Left renal pelvis (tissue), 4 donors: ENCODE results near the gene SH3BP2. TPM values are rescaled to one million over a fixed set of nuclear protein-coding genes. Genes with fewer than 3 reads are reported as not detected.
A peak's percentile ranks its signal among the peaks of the same experiment; 100 is the strongest.

Source experiments
- DNase-seq, 4 donors: peaks; one replicate each; pipeline ENCODE4 v3.0.0-alpha.2; 2013; ENCODE audit warnings: low read depth in 4 of 4, low spot score in 3 of 4
- polyA plus RNA-seq, 4 donors: library from polyadenylated mRNA; unstranded; fragments of 120-200 nt; gene quantifications; one replicate each; pipeline ENCODE4 v1.2.1, GENCODE V29; 2013; ENCODE audit not compliant: insufficient read length in 4 of 4

Gene SH3BP2
- polyA plus RNA-seq, 4 donors, result 27.5 to 52.0 (median 30.7) TPM

DNA sequence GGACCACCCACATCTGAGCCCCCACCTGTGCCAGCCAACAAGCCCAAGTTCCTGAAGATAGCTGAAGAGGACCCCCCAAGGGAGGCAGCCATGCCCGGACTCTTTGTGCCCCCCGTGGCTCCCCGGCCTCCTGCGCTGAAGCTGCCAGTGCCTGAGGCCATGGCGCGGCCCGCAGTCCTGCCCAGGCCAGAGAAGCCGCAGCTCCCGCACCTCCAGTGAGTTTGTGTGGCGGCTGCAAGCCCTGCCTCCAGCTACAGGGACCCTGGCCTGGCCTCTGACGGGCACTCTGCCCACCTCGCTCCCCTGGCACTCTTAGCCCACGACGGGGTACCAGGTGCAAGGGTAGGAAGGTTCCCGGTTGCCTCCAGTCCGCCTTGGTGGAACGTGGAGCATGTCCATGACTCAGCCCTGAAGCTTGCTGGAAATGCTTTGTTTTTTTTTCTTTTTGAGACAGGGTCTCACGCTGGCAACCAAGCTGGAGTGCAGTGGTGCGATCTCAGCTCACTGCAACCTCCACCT lies 37.1 kb downstream of the SH3BP2 start:
- no peak for DNase-seq

DNA sequence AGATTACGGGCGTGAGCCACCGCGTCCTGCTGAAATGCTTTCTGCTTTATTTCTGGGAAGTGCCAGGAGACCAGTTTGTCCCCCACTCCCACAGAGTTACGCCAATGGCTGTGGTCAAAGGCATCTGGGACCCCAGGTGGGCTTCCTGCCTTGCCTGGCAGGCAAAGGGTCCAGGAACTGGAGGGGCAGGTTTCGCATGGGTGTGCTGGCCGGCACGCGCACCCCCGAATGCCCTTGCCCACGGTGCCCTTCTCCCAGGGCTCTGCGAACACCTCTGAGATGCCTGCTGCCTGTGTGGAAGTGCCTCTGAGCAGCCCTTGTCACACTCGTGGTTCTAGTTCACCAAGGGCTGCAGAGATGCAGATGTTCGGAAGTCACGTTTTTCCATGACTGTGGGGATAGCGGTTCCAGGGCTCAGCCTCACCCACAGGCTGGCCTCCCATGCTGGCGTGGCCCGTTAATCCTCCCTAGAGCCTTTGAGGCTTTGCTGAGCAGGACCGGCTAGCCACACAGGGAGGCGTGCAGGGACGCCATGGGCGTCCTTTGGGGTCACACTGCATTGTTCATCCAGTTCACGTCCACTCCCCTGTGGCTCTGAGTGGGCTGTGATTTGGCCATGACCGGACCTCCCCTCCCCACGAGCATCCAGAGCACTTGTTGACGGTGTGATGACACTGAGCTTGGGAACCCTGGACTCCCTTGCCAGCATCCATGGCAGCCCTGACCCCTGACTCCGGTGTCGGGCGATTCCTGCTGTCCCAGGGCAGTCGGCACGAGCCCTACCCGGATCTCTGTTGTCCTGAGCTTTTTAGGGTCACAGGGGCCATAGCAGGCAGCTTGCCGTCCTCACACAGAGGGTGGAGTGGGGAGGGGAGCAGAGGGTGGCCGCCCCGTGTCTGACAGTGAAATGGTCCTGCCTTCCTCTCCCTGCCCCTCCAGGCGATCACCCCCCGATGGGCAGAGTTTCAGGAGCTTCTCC lies 38.0 kb downstream of the SH3BP2 start:
- no peak for DNase-seq

DNA sequence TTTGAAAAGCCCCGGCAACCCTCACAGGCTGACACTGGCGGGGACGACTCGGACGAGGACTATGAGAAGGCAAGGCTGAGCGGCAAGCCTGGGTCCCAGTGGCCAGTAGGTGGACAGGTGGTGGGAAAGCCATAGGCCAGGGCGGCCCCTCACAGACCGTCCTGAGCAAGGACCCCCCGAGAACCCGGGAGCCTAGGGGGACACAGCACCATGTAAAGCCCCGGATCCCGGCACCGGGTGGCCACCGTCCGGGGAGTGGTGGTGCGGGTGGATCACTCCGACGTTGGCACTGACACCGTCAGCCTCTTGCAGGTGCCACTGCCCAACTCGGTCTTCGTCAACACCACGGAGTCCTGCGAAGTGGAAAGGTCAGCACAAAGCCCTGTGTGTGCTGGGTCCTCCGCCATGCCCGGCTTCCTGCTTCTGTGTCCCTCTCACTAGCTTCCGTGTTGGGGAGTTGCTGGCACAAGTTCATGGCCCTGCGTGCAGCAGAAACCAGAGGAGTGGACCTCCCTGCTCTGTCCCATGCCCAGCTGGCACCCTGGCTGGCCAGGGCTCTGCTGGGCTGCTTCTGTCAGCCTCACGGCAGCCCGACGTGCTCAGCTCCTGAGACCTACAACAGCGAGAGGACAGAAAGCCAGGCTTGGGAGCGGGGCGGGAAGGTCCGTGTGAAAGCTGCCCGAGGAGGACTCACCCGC lies 38.9 kb downstream of the SH3BP2 start:
- no peak for DNase-seq

DNA sequence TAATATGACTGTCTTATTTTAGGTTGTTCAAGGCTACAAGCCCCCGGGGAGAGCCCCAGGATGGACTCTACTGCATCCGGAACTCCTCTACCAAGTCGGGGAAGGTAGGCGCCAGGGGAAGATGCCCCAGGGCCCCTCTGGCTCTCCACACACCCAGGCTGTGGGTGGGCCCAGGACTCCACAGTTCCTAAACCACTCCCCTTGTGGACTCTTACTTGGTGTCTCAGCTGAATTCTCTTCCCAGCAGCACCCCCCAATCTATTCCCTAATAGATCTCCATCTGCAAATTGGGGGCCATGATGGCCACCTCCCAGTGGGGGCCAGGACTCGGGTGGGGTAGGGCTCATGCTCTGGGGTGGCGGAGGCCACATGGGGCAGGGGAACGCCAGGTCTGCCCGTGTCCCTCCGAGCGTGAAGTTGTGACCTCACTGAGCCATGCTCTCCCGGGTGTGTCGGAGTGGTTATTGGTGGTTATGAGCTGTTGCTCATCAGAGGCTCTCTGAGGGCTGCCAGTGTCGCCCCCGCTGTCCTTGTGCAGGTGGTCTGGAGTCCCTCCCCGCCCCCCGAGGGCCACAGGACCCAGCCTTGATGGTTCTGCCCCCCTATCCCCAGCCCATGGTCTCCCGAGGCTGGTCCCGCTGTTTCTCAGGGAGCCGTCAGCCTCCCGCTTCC lies 39.6 kb downstream of the SH3BP2 start:
- DNase-seq, result no peak

DNA sequence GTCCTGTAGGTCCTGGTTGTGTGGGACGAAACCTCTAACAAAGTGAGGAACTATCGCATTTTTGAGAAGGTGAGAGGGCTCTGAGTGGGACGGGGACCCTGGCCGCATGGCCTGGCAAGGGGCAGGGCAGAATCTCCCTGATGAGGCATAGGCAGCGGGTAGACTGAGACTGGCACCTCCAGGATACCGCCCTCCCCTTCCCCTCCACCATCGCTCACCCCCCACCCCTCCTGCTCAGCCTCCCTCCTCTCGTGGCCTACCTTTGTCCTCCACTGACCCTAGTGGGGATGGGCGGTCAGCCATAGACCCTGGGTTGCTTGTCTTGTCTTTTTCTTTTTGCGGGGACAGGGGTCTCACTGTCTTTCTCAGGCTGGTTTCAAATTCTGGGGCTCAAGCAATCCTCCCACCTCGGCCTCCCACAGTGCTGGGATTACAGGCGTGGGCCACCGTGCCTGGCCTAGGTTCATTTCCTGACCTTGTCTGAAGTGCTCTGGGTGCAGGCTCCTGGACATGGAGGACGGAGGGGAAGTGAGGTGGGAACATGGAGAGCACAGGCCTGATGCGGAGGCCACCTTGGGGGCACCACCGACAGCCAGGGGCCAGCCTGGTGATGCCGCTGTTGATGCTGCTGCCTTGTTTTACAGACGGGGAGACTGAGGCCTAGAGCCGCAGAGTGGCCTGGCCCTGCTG lies 40.2 kb downstream of the SH3BP2 start:
- DNase-seq, result no peak

DNA sequence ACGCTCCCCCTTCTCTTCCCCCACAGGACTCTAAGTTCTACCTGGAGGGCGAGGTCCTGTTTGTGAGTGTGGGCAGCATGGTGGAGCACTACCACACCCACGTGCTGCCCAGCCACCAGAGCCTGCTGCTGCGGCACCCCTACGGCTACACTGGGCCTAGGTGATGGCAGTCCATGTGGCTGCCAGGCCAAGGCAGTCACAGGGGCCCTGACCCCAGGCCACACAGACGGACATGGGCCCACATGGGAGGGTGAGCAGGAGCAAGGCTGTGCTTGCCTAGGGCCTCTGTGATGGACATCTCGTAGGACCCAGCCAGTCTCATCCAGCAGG lies 40.8 kb downstream of the SH3BP2 start:
- DNase-seq, result no peak

DNA sequence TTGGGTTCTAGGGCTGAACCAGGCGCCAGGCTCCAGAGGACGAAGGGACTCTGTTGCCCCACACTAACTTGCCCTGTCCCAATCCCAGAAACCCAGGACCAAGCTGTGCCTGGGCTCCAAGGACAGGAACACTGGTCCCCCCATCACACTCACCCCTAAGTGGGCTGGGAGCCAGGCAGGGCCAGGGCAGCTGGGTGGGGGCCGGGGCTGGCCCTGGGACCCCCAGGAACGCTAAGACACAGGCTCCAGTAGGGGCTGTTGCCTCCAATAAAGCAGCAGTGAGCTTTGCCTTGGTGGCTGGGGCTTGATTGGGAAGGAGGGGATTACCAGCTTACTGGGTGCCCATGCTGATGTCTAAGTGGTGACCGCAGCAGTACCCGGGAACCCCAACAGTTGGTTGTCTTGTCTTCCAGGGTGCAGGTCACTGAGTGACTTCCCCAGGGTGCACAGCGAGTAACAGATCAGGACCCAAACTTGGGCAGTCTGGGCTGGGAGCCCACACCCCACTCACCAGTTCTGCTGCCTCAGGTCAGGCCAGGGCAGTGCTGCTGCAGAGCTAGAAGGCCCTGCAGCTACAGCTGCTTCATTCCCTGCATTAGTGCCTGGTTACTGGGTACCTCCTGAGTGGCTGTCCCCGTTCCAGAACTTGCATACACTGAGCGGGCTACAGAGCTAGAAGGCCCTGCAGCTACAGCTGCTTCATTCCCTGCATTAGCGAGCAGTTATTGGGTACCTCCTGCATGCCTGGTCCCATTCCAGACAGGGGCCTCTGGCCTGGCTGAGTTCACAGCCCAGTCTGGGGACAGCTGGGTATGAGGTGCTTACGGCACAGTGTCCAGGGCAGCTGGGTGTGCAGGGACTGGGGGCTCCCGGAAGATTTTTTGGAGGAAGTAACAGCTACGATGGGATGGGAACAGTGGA lies 41.4 kb downstream of the SH3BP2 start:
- DNase-seq, result no peak

DNA sequence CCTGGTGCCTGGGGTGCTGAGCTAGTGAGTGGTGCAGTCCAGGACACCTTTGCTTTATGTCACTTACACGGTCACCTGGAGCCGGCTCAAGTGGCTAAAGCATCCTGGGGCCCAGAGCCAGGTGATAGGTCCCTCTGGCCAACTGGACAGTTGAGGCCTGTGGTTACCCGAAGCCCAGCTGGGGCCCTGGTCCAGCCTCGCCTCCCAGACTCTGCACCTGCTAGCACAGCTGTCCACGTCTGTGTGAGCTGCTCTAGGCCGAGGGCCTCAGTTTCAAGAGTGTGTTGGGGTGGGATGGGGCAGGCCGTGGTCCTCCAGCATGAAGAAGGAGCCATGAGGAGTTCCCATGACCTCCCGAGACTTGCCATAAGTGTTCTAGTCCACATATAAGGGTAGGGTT lies 43.1 kb downstream of the SH3BP2 start:
- DNase-seq, result no peak

DNA sequence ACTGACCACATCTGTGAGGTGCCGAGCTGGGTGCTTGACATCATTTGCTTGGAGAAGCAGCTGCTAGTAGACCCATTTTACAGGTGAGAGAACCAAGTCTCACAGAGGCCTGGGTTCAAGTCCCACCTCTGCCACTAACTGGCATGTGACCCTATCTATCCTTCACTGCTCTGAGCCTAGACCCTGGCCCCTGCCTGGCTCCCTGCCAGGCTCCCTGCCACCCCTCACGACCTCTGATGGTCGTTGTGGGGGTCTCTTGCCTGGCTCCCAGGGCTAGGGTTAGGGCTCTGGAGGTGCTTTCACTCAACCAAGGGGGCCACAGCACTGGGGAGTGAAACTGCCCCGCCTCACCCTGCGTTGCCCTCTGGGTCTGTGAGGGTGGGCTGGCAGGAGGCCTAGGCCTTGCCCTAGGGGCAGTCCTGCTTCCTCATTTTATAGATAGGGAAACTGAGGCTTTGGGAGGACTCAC lies 43.5 kb downstream of the SH3BP2 start:
- no peak for DNase-seq

DNA sequence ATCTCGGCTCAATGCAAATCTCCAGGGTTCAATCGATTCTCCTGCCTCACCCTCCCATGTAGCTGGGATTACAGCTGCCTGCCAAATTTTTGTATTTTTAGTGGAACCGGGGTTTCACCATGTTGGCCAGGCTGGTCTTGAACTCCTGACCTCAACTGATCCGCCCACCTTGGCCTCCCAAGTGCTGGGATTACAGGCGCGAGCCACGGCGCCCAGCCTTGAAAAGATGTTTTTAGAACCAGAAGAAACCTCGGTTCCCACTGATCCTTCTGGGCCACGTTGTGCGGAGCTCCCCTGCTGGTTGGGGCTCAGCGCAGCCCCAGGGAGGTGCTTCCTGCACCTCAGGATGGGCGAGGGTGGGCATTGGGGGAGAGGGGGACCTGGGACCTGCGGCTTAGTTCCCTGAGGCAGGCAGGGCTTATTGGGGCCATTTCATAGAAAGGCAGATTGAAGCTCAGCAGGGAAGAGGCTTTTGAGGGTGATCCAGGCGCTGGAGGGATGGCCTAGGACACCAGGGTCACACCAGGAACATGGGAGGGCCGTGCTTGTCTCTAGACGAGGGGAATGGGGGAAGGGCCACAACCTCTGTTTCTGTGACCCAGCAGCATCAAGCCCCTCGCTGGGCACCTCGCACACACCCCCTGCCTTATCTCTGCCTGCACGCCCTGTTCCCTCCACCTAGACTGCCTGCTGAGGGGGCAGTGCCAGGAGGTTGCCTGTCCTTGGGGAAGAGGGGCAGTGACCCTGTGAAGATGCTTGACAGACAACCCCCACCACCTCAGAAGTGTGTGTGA lies 44.4 kb downstream of the SH3BP2 start:
- no peak for DNase-seq

DNA sequence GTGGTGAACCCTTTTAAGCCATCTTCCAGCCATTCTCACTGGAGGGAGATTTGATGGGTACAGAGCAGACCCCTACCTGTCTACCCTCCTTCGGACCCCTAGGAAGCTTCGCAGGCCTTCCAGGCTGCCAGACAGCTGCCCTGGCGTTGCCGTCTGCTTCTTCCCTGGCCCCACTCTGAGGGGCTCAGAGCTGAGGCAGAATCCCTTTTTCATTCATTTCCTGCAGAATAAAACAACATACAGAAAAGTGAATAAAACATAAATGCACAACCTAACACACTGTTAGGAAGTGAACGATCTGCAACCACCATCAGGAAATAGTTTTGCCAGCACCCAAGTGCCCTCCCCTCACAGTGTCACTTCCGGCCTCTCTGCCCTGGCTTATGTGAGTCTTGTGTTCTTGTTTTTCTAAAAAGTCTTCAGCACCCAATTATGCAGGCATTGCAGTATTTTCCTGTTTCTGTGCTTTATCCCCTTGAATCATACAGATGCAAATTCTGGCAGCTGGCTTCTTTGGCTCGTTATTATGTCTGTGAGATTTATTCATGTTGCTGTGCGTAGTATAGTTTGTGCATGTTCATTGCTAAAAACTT lies 45.1 kb downstream of the SH3BP2 start:
- no peak for DNase-seq

DNA sequence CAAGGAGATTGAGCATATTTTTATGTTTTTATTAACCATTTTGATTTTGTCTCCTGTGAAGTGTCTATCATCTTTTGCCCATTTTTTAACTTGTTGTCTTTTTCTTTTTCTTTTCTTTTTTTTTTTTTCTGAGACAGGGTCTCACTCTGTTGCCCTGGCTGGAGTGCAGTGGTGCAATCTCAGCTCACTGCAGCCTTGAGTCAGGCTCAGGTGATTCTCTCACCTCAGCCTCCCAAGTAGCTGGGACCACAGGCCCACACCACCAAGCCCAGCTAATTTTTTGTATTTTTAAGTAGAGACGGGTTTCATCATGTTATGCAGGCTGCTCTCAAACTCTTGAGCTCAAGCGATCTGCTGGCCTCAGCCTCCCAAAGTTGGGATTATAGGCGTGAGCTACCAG lies 46.2 kb downstream of the SH3BP2 start:
- no peak for DNase-seq

DNA sequence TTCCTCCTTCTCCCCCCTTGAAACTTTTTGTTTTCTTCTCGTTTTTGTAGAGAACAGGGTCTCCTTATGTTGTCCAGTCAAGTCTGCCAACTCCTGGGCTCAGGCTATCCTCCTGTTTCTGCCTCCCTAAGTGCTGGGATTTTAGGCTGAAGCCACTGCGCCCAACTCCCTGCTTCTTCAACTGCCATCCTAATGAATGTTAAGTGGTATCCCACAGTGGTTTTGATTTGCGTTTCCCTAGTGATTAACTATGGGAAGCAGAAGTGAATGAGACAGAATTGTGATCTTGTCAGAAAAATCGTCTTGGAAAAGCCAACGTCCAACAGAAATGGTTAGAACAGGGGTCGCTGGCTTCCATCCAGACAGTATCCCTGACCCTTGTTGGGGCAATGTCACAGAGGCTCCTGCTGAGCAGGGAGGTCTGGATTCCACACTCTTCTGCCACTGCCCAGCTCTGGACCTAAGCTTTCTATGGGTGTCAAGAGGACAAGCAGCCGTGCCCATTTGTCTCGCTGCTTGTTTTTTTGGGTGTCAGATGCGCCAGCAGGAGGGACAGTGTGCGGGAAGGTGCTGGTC lies 49.9 kb downstream of the SH3BP2 start:
- no peak for DNase-seq

DNA sequence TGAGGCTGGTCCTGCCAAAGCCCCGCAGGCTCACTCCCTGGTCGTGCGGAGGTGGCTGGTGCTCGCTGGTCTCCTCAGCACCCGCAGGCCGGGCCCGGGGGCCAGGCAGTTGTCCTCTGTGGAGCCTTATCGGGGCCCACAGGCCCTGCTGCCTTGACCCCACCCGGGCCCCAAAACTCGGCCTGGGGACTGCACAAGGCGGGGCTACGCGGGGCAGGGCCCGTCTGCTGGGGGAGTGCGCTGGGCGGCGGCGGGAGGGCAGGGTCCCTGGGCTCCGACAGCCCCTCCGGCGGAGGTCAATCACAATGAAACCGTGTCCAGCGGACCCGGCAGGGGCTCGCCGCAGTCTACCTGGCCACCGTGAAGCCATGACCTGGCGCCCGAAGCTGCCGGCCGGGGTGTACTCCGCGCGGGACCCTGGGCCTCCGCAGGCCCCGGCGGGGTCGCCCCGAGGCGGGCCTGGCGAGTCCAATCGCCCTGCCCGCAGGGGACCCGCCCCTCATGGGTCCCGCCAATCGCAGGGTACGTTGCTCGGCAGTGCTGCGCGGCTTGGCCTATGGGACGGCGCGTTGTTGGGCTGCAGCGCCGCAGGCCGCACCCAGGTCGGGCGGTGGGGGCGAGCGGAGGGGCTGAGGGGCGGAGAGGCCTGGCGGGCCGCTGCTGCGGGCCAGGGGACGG lies 50.5 kb downstream of the SH3BP2 start, which contains the start of gene ADD1:
TSS of gene ADD1 (plus strand) at position 582 of the 678 bp plus-strand sequence. CDS start 32,072 bp downstream, outside the sequence.
- peak; percentile 86 to 94 (median 90) for DNase-seq

DNA sequence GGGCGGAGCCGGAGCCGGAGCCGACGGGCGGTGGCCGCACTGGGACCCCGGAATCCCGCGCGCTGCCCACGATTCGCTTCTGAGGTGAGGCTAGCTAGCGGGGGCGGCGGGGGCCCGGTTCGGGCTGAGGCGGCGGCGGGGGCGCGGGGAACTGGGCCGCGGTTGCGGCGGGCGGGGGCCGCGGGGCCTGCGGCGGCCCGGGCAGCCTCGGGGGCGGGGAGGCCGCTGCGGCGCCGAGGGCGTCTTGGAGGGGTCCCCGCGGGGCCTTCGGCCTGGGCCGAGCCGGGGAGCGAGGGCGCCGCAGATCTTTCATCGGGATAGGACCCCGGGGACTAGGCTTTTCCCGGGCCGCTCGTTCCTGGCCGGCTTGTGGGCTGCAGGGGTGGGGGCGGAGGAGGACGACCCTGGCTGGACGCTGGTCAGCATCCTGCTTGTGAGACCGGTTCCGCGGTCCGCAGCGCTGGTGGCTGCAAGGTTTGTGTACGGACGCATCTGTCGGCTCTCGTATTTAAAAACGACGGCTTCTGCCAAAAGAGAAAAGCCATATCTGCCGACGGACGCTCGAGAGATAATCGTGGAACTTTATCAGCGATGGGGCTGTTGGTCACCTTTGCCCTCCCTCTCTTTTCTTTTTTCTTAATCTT lies 51.2 kb downstream of the SH3BP2 start:
- DNase-seq, result no peak

DNA sequence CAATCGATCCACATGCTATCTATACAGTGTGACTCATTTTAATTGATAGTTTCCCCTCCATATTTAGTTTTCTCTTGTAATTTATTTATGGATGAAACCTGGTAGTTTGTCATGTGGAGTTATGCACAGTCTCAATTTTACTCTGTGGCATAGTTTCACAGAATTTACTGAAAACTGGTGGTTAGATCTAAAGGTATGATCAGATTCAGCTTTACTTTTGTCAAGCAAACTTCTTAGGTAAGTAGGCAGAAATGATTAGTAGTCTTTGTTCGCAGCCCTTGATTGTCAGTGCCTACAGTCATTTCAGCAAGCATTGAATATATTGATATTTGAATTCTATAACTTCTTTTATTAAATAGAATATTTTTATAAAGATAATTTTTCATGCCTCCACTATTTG lies 53.3 kb downstream of the SH3BP2 start:
- no peak for DNase-seq
